Measurements from ENCODE around the gene ZNF511. TPM values are rescaled to one million over a fixed set of nuclear protein-coding genes. Genes with fewer than 3 reads are reported as not detected.
"Not testable (repeated sequence)": the region's sequence is repeated elsewhere in the genome, so short reads cannot be mapped to it uniquely, and the experiment has no call there.

The ZNF511 gene
- total RNA-seq, 1 donor: 16.8 TPM

DNA sequence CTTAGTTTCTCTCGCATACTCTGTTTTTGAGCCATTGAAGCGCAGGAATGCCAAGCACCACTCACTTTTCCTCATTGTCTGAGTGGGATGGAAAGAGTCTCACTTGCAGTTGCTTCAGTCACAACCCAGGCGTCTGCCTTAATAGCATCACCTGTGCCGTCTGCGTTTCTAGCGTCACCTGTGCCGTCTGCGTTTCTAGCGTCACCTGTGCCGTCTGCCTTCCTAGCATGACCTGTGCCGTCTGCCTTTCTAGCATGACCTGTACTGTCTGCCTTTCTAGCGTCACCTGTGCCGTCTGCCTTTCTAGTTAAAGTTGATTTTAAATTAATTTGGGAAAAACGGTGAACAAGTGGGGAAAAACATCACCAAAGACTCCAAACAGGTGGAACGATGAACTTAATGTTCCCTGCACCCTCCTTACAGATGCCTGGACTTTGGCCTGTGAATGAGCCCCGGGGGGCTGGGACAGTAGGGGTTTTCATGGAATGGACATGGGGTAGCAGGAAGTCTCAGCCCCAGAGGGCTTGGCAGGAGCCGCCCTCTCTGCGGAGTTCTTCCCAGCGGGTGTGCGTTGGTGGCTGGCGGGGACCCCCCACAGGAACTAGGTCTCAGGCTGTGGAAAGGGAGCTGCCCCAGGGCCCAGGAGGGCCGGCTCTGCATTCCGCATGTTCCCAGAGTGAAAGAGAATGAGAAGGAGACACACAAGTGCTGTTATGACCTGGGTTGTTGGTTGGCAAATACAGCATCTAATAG is 3.5 kb downstream of the ZNF511 start:
- peaks cover 18% of the 10 kb centered on the region for H3K4me1 ChIP-seq (ENCODE audit: insufficient read depth, low read length)
- no peaks in the 10 kb centered on the region for H3K27me3 ChIP-seq (ENCODE audit: insufficient read depth, low read length)
- H3K4me3 ChIP-seq (ENCODE audit: low read length): no peak overlapping the region
- no peaks in the 10 kb centered on the region for H3K9me3 ChIP-seq (ENCODE audit: low read depth, low read length)

DNA sequence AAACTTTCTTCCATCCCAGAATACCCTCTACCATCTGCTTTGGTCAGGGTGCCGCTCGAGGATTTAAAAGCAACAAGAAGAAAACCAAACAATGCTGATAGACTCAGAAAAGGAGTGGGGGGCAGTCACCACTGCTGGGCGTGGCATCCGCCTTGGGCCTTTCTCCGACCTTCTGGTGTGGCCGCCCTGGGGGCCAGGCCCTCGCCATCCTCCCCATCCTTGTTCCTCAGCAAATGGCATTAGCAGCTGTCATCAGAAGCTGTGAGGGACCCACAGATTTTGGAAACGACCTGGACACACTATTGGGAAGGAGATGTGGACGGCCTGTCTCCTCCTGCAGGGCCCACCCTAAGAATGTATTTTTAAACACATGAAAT is 4.0 kb downstream of the ZNF511 start:
- Histone ChIP-seq H3K4me1 (ENCODE audit: insufficient read depth, low read length) (peaks cover 12% of the 10 kb centered on the region), H3K9me3 (ENCODE audit: low read depth, low read length) (no peaks in the 10 kb centered on the region), H3K4me3 (ENCODE audit: low read length) (no peak overlapping the region), H3K27me3 (ENCODE audit: insufficient read depth, low read length) (no peaks in the 10 kb centered on the region)

DNA sequence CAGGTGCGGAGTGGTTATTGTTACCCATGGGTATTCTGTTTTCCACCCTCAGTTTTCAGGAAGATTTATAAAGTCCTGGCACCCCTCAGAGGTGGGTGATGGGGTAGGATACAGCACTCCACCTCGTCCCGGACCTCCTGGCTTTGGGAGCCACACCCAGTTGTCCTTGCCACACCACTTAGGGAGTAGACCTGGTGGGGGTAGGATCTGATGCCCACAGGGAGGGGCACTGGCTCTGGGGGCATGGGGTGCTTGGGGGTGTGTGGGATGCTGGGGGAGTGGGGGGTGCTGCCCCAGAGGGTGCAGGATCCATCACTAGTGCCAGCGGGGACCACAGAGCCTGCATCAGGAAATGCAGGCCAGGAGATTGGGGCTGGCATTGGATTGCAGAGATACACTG is 4.5 kb downstream of the ZNF511 start:
- no peak overlapping the region for H3K4me3 ChIP-seq (ENCODE audit: low read length)
- no peaks in the 10 kb centered on the region for H3K9me3 ChIP-seq (ENCODE audit: low read depth, low read length)
- peaks cover 8% of the 10 kb centered on the region for H3K4me1 ChIP-seq (ENCODE audit: insufficient read depth, low read length)
- no peaks in the 10 kb centered on the region for H3K27me3 ChIP-seq (ENCODE audit: insufficient read depth, low read length)

DNA sequence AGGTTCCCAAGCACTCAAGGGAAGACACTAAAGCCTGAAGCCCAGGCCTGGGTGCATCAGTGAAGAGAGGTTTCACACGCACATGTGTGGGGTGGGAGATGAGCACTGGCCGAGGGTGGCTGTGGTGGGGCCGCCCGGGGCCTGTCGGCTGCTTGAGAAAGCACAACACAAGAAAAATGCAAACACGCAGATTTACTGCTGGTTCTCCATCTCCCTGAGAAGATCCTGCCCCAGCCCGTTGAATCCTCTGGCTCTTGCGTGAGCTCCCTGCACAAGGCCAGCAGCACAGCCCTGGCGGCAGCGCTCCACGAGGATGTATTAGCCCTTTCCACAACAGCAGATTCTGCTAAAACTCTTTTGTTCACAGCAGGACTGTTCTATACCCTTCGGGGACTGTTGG is 6.2 kb downstream of the ZNF511 start:
- no peaks in the 10 kb centered on the region for H3K9me3 ChIP-seq (ENCODE audit: low read depth, low read length)
- H3K27me3 ChIP-seq (ENCODE audit: insufficient read depth, low read length): peaks cover 5% of the 10 kb centered on the region
- H3K4me1 ChIP-seq (ENCODE audit: insufficient read depth, low read length): peaks cover 7% of the 10 kb centered on the region
- H3K4me3 ChIP-seq (ENCODE audit: low read length): no peak overlapping the region

DNA sequence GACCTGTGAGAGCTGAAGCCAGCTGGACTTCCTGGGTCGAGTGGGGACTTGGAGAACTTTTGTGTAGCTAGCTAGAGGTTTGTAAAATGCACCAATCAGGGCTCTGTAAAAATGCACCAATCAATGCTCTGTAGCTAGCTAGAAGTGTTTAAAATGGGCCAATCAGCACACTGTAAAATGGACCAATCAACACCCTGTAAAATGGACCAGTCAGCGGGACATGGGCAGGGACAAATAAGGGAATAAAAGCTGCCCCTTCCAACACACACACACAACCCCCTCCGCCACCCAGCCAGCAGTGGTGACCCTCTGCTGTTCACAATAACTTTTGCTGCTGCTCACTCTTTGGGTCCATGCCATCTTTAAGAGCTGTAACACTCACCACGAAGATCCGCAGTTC is 7.1 kb downstream of the ZNF511 start:
- H3K4me3 ChIP-seq (ENCODE audit: low read length): no peak overlapping the region
- H3K9me3 ChIP-seq (ENCODE audit: low read depth, low read length): no peaks in the 10 kb centered on the region
- H3K4me1 ChIP-seq (ENCODE audit: insufficient read depth, low read length): peaks cover 7% of the 10 kb centered on the region
- peaks cover 5% of the 10 kb centered on the region for H3K27me3 ChIP-seq (ENCODE audit: insufficient read depth, low read length)

DNA sequence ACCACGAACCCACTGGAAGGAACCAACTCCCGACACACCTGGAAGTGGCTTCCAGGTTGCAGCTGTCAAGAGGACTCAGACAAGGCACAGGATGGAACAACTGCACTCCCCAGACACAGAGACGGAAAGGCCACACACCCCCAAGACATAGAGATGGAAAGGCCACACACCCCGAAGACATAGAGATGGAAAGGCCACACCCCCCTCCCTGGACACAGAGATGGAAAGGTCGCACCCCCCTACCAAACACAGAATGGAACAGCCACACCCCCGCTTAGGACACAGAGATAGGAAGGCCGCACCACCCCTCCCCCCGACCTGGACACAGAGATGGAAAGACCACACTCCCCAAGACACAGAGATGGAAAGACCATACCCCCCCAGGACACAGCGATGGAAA is 7.6 kb downstream of the ZNF511 start:
- Histone ChIP-seq H3K4me1 (ENCODE audit: insufficient read depth, low read length) (peaks cover 7% of the 10 kb centered on the region), H3K9me3 (ENCODE audit: low read depth, low read length) (no peaks in the 10 kb centered on the region), H3K4me3 (ENCODE audit: low read length) (no peak overlapping the region), H3K27me3 (ENCODE audit: insufficient read depth, low read length) (peaks cover 5% of the 10 kb centered on the region)

DNA sequence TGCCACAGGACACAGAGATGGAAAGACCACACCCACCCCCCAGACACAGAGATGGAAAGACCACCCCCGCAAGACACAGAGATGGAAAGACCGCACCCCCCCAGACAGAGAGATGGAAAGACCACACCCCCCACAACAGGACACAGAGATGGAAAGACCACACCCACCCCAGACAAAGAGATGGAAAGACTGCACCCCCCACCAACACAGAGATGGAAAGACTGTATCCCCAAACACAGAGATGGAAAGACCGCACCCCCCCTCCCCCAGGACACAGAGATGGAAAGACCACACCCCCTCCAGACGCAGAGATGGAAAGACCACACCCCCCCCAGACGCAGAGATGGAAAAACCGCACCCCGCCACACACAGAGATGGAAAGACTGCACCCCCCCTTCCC is 8.0 kb downstream of the ZNF511 start:
- H3K4me3 ChIP-seq (ENCODE audit: low read length): no peak overlapping the region
- peaks cover 7% of the 10 kb centered on the region for H3K4me1 ChIP-seq (ENCODE audit: insufficient read depth, low read length)
- no peaks in the 10 kb centered on the region for H3K9me3 ChIP-seq (ENCODE audit: low read depth, low read length)
- H3K27me3 ChIP-seq (ENCODE audit: insufficient read depth, low read length): peaks cover 5% of the 10 kb centered on the region

DNA sequence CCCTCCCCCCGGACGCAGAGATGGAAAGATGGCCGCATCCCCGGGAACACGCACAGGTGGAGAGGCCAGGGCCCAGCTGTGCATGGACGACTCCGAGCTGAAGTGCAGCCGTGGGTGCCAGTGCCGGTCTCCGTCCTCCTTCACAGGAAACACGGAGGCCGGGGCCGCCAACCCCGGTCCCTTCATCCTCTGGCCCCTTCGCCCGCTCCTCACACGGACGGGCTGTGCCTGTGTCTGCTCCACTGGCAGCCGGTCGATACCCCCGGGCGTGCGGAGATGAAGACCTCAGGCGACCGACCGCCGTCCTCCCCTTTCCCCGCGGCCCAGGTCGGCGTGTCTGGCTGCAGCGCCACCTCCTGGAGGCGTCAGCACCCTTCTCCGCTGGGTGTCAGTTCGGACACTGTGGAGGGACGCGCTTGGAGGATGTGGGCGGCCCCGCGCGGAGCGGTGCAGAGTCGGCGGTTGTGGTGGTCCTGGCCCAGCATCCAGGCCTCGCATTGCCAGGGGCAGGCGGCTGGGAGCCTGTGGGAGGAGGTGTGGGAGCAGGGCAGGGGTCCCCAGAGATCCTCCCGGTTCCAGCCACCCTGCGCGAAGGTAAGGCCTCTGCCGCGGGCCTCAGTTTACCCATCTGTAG is 9.9 kb downstream of the ZNF511 start:
- H3K4me1 ChIP-seq (ENCODE audit: insufficient read depth, low read length): peaks cover 7% of the 10 kb centered on the region
- H3K9me3 ChIP-seq (ENCODE audit: low read depth, low read length): no peaks in the 10 kb centered on the region
- peaks cover 5% of the 10 kb centered on the region for H3K27me3 ChIP-seq (ENCODE audit: insufficient read depth, low read length)
- no peak overlapping the region for H3K4me3 ChIP-seq (ENCODE audit: low read length)

DNA sequence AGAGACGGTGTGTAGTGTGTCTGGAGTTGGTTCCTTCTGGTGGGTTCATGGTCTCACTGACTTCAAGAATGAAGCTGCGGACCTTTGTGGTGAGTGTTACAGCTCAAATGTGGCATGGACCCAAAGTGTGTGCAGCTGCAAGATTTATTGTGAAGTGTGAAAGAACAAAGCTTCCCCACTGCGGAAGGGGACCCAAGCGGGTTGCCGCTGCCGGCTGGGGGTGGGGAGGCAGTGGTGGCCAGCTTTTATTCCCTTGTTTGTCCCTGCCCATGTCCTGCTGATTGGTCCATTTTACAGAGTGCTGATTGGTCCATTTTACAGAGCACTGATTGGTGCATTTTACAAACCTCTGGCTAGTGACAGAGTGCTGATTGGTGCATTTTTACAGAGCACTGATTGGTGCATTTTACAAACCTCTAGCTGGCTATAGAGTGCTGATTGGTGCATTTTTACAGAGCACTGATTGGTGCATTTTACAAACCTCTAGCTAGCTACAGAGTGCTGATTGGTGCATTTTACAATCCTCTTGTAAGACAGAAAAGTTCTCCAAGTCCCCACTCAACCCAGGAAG is 12.2 kb downstream of the ZNF511 start:
- not testable (repeated sequence) for H3K9me3 ChIP-seq (ENCODE audit: low read depth, low read length); H3K4me3 ChIP-seq (ENCODE audit: low read length)
- peaks cover 12% of the 10 kb centered on the region for H3K27me3 ChIP-seq (ENCODE audit: insufficient read depth, low read length)

DNA sequence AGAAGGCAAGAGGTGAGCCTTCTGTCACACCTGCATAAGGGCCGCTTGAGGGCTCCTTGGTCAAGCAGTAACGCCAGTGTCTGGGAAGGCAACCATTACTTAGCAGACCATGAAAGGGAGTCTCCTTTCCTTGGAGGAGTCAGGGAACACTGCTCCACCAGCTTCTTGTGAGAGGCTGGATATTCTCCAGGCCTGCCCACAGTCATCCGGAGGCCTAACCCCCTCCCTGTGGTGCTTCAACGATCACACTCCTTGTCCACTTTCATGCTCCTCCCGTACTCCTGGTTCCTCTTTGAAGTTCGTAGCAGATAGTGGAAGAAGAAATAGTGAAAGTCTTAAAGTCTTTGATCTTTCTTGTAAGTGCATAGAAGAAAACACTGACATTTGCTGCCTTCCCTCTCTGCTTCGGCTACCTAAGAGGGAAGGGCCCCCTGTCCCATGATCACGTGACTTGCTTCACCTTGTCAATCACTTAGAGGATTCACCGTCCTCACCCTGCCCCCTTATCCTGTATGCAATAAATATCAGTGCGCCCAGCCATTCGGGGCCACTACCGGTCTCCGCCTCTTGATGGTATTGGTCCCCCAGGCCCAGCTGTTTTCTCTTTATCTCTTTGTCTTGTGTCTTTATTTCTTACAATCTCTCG is 13.5 kb downstream of the ZNF511 start:
- Histone ChIP-seq H3K4me1 (ENCODE audit: insufficient read depth, low read length) (peaks cover 19% of the 10 kb centered on the region), H3K27me3 (ENCODE audit: insufficient read depth, low read length) (peaks cover 24% of the 10 kb centered on the region)
- not testable (repeated sequence) for H3K4me3 ChIP-seq (ENCODE audit: low read length); H3K9me3 ChIP-seq (ENCODE audit: low read depth, low read length)

More for the DNA sequence above, 12.2 kb downstream of the ZNF511 start:
- peaks cover 16% of the 10 kb centered on the region for H3K4me1 ChIP-seq (ENCODE audit: insufficient read depth, low read length)

DNA sequence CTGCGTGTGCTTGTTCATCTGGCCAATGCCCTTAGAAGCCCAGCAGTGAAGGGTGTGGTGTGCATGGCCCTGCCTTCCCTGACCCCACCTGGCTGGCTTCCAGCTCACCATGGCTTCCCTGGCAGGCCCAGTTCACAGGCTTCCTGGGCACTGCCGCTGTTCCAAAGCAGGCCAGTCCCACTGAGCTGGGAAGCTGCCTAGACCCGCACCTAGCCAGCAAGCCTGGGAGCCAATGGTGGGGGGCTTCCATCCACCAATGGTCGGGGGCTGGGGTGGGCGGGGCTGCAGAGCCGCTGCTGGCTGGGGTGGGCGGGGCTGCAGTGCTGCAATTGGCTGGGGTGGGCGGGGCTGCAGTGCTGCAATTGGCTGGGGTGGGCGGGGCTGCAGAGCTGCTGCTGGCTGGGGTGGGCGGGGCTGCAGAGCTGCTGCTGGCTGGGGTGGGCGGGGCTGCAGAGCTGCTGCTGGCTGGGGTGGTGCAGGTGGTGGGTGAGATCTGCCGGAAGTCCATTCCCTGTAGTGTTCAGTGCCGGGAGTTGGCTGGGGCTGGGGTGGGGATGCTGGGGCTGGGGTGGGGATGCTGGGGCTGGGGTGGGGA is 15.6 kb downstream of the ZNF511 start:
- Histone ChIP-seq H3K9me3 (ENCODE audit: low read depth, low read length) (no peaks in the 10 kb centered on the region), H3K4me1 (ENCODE audit: insufficient read depth, low read length) (peaks cover 12% of the 10 kb centered on the region), H3K27me3 (ENCODE audit: insufficient read depth, low read length) (peaks cover 41% of the 10 kb centered on the region), H3K4me3 (ENCODE audit: low read length) (no peak overlapping the region)

DNA sequence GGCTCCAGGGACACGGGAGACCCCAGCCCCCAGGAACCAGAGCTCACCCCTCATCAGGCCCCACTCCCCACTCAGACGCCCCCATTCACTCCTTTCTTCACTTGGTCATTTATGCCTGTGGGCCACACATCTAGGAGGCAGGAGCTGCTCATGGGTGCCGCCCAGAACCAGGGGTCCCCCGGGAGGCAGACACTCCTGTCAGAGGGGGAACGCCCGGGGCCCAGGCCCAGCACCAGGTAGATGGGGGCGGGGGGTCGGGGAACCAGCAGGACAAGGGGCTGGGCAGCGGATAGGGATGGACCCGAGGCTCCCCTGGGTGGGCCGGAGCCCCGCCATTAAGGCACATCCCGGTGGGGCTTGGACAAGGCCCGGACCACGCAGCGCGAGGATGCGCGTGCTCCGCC is 16.1 kb downstream of the ZNF511 start:
- no peak overlapping the region for H3K4me3 ChIP-seq (ENCODE audit: low read length)
- peaks cover 43% of the 10 kb centered on the region for H3K27me3 ChIP-seq (ENCODE audit: insufficient read depth, low read length)
- no peaks in the 10 kb centered on the region for H3K9me3 ChIP-seq (ENCODE audit: low read depth, low read length)
- peaks cover 12% of the 10 kb centered on the region for H3K4me1 ChIP-seq (ENCODE audit: insufficient read depth, low read length)

DNA sequence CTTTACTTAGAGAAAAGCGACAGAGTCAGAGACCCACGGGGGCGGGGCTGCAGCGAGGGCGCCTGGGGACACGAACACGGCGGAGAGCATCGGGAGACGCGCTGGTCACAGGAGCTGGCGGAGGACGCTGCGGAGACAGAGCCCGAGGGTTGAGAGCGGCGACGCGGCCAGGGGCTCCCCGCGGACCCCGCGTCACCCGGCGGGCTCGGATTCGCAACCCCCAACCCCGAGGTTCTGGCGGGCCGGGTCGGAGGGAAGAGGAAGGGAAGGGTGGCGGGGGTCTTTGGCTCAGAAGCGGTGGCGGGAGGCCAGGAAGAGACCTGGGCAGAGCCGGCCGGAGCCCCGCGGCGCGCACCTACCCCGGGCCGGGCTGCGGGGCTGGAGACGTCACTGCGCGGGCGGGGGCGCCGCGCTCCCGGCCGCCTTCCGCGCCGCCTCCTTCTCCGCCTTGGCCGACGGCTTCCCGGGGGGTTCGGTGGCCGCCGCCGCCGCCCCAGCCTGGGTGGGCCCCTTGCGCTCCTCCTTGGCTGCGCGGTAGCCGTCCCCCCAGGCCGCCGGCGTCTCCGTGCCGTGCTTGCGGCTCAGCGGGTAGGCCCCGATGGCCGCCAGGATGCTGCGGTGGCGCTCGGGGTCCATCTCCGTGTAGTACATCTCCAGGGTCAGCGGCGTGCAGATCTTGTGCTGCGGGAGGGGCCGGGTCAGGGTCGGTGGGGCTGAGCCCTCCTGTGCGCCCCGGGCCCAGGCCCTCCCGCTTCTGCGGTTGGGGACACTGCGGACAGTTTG is 16.9 kb downstream of the ZNF511 start:
- Histone ChIP-seq H3K9me3 (ENCODE audit: low read depth, low read length) (no peaks in the 10 kb centered on the region), H3K4me1 (ENCODE audit: insufficient read depth, low read length) (peaks cover 12% of the 10 kb centered on the region), H3K27me3 (ENCODE audit: insufficient read depth, low read length) (peaks cover 43% of the 10 kb centered on the region), H3K4me3 (ENCODE audit: low read length) (no peak overlapping the region)

DNA sequence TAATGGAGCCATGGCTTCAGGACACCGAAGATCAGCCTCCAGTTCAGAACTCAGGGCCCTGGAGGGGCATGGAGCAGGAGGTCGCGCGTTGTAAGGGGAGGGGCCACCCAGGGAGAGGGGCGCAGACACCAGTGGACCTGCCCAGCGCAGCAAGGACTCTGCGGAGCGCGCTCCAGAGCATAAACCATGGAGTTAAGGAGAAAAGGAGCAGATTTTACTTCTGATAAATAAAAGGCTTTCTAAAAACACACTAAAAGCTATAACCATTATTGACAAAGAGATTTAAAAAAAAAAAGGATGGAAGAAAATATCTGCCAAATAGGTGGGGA is 17.5 kb downstream of the ZNF511 start:
- Histone ChIP-seq H3K27me3 (ENCODE audit: insufficient read depth, low read length) (peaks cover 47% of the 10 kb centered on the region), H3K4me1 (ENCODE audit: insufficient read depth, low read length) (peaks cover 12% of the 10 kb centered on the region), H3K4me3 (ENCODE audit: low read length) (no peak overlapping the region), H3K9me3 (ENCODE audit: low read depth, low read length) (no peaks in the 10 kb centered on the region)
